HG03442 (cell line): ENCODE measurements around the gene KIR3DL2.
"Not testable (repeated sequence)": the region's sequence is repeated elsewhere in the genome, so short reads cannot be mapped to it uniquely, and the experiment has no call there.

ENCODE experiments used
- ATAC-seq: cut with Tn5 transposase; IDR thresholded peaks from one replicate; pipeline ENCODE4 v1.9.1; 2021; ENCODE audit warnings: mild to moderate bottlenecking, moderate library complexity; ENCODE audit not compliant: unreplicated experiment

Gene KIR3DL2

GRCh38 chr19:54863459-54863858, 13.2 kb downstream of the KIR3DL2 start:
- not testable (repeated sequence) for ATAC-seq

- ATAC-seq: no peak
Measured at GRCh38 chr19:54871696-54872095, 21.5 kb downstream of the KIR3DL2 start.

DNA sequence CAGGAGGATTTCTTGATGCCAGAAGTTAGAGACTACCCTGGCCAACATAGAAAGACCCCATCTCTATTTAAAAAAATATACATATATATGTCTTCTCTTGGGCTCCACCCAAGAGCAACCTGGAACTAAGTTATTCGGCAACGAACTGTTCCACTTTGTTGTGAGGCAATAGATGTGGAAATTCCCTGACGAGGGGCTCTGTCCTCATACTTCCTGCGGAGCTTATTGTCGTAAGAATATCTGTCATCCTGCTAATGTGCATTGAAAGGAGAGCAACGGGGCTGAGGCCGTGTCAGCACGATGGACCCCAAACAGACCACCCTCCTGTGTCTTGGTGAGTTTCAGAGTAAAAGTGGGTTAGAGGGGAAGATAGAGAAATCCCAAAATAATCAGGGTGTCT, 23.7 kb downstream of the KIR3DL2 start, which contains the start of gene FCAR:
FCAR (plus strand) TSS at position 246 of the 400 bp plus-strand sequence; CDS start at position 301, 55 bp downstream.
- no peak for ATAC-seq

DNA sequence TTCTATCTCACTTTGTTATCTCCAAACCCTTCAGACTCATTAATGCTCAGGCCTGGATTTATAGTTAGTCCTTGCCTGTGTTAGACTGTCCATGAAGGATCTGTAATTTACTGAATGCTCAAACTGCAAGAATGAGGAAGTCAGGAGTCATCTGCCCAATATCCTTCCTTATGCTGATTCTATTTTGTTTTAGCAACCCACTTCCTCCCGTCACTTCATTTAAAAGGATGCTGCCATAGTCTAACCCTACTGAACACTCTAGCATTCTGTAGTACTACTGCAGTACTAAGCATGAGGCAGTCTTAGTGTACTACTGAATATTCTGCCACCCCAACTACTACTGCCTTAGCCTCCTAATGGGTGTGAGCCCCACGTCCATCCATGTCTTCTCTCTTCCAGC, 25.3 kb downstream of the KIR3DL2 start:
- ATAC-seq: no peak

- ATAC-seq: no peak
Measured at GRCh38 chr19:54877471-54877870, 27.2 kb downstream of the KIR3DL2 start.

- ATAC-seq: no peak
Measured at GRCh38 chr19:54881884-54882283, 31.6 kb downstream of the KIR3DL2 start.

DNA sequence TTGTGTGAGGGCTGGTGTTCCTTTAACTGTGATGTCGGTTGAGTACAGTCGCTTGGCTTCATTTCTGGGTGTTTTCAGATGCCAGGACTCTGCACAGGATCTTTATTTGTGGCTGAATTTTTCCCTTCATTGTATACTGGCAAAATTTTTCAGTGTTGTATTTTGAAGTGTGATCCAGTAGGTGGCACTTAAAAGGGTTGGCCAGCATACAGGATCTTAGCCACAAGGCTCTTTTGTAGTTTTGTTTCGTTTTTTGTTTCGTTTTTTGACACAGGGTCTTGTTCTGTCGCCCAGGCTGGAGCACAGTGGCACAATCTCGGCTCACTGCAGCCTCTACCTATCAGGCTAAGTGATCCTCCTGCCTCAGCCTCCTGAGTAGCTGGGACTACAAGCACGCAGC, 32.5 kb downstream of the KIR3DL2 start:
- no peak for ATAC-seq

DNA sequence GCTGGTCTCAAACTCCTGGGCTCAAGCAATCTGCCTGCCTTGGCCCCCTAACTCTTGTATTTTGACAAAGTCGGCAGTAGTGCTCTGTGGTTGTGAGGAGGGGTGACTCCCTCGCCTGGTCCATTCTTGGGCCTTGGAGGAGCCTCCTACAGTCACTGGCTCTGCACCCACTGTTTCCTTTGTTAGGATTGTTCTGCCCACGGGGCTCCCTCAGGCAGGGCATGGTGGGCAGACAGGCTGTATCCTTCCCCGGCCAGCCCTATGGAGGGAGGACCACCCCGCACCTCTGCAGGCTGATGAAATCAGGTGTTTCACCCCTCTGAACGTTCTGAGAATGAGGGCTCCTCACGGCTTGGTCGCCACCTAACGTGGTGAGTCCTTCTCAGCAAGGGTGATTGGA, 33.0 kb downstream of the KIR3DL2 start:
- no peak for ATAC-seq

- ATAC-seq: no peak
Measured at GRCh38 chr19:54888239-54888638, 38.0 kb downstream of the KIR3DL2 start.

- no peak for ATAC-seq
Measured at GRCh38 chr19:54889566-54889965, 39.3 kb downstream of the KIR3DL2 start.

- ATAC-seq: no peak
Measured at GRCh38 chr19:54893406-54893805, 43.2 kb downstream of the KIR3DL2 start.

- ATAC-seq: not testable (repeated sequence)
Measured at GRCh38 chr19:54894106-54894505, 43.9 kb downstream of the KIR3DL2 start.

GRCh38 chr19:54896036-54896435, 45.8 kb downstream of the KIR3DL2 start:
- ATAC-seq: no peak

GRCh38 chr19:54898685-54899084, 48.4 kb downstream of the KIR3DL2 start:
- not testable (repeated sequence) for ATAC-seq

DNA sequence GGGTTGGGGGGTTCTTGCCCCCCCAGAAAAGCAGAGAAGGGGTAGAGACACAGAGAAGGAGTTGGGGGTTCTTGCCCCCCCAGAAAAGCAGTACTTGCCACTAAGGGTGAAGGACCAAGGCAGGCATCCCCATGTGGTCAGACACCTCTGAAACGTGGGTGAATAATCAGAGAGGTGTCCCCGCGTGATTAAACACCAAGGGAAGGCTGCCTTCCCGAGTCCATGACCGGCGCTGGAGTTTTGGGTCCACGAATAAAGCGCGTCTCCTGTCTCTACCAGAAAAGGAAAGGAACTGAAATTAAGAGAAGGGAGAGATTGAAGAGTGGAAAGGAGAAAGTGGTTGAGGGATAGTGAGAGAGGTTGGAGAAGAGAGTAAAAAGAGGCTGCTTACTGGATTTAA, 49.4 kb downstream of the KIR3DL2 start:
- not testable (repeated sequence) for ATAC-seq

DNA sequence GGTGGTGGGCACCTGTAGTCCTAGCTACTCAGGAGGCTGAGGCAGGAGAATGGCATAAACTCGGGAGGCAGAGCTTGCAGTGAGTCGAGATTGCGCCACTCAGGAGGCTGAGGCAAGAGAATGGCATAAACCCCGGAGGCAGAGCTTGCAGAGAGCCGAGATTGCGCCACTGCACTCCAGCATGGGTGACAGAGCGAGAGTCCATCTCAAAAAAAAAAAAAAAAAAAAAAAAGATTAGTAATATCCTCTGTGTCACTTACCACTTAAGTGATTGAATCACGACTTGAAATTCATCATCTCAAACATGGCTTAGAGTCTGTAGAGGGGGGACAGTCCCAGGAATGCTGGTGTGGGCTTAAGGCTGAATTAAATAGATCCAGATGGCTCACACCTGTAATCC, 50.9 kb downstream of the KIR3DL2 start:
- not testable (repeated sequence) for ATAC-seq

DNA sequence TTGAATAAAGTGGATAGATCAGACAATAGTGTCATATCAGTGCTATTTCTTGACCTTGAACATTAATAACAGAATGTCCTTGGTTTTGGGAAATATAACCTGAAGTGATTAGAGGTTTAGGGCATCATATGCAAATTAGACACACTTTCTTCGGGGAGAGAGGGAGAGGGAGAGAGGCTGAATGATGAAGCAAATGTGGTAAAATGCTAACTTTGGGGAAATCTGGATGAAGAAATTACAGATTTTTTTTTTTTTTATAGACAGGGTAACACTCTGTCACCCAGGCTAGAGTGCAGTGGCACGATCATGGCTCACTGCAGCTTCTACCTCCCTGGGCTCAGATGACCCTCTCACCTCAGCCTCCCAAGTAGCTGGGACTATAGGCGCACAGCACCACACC, 51.8 kb downstream of the KIR3DL2 start:
- no peak for ATAC-seq

GRCh38 chr19:54903303-54903702, 53.1 kb downstream of the KIR3DL2 start:
- ATAC-seq: no peak

GRCh38 chr19:54904261-54904660, 54.0 kb downstream of the KIR3DL2 start:
- ATAC-seq: not testable (repeated sequence)

DNA sequence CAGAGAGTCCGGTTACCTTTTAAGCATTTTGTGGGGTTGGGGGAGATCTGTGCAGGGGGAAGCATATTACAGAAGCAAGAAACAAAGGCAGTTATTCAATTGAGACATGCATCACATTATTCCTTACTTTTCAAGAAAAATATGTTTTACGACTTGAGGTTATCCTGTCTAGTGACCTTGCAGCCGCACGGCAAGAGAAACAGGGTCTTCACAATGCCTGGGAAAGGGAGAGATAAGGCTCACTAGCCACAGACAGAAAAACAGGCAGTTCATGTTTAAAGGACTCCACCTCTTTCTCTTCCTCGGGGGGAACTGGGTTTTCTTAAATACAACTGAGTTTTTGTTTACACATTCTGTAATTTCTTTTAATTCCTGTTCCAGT, 55.2 kb downstream of the KIR3DL2 start:
- no peak for ATAC-seq

- ATAC-seq: no peak
Measured at GRCh38 chr19:54905803-54906511, 55.7 kb downstream of the KIR3DL2 start, which contains the start of gene NCR1. NCR1 (plus strand) TSS chr19:54906148; CDS start chr19:54906188, 40 bp downstream.

DNA sequence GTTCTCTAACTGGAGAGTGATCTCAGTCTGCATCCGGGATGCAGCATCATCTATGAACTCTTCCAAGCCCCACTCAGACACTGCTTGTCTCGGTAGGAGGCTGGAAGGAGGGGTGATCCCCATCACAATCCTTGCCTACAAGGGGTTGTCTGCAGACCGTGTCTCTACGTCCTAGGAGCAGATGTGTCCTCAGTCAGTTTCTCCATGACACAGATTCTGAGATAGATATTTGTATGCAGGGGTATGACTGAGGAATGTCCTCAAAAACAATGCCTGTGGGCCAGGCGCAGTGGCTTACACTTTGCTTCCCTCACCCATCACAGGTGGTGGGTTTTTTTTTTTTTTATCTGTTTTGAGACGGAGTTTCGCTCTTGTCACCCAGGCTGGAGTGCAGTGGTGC, 56.6 kb downstream of the KIR3DL2 start:
- no peak for ATAC-seq

GRCh38 chr19:54907899-54908298, 57.7 kb downstream of the KIR3DL2 start:
- not testable (repeated sequence) for ATAC-seq
